HepG2 (cell line): ENCODE measurements around the gene CALY. TPM values are rescaled to one million over a fixed set of nuclear protein-coding genes. Genes with fewer than 3 reads are reported as not detected.

Experiments used
- ATAC-seq: fragments of 200-7000 bp; cut with Tn5 transposase; 3 replicates; pipeline ENCODE4 v1.9.1; 2020; ENCODE audit warnings: mild to moderate bottlenecking, moderate library complexity
- BruUV-seq: library from RNA; stranded (reverse); fragments of 400-500 nt; replicated peaks from 2 replicates; lab custom pipeline; 2021; lab: Mats Ljungman, UMichigan
- CTCF ChIA-PET: fragments of 300-600 bp; formaldehyde crosslinking; extraction: SDS; loops from one replicate; lab custom pipeline; 2021; ENCODE audit warnings: low total read pairs, inconsistent platforms, low intra/inter-chr PET ratio; lab: Yijun Ruan, JAX
- POLR2A ChIA-PET: fragments of 350-600 bp; sonication (Branson Sonifier 250); formaldehyde crosslinking; loops from one replicate; lab custom pipeline; 2020; ENCODE audit warnings: antibody characterized with exemption, inconsistent platforms; lab: Yijun Ruan, JAX
- DNase-seq: peaks from one replicate; pipeline ENCODE4 v3.0.0-alpha.2; 2015; ENCODE audit warnings: low spot score
- FAIRE-seq: peaks from 3 replicates; lab custom pipeline; 2011; peaks lifted over from hg19 to GRCh38; lab: Jason Lieb, UNC
- H2AFZ ChIP-seq: one replicate; pipeline ENCODE4 v1.6.1; 2011; ENCODE audit warnings: low read length, inconsistent platforms
- H3K27ac ChIP-seq: fragments of 300-600 bp; 3 replicates; pipeline ENCODE4 v1.8.0; 2011; ENCODE audit warnings: mixed run types, mild to moderate bottlenecking, mixed read lengths, low read length, inconsistent platforms; ENCODE audit not compliant: insufficient read depth; ENCODE audit errors: extremely low read length
- H3K27me3 ChIP-seq, 2 experiments: fragments of 200-600 bp in 1 of 2; 2 replicates in 1 of 2; 3 replicates in 1 of 2; pipeline versions ENCODE4 v1.6.0 to v1.8.0; 2011; ENCODE audit warnings: low read length in 2 of 2, mild to moderate bottlenecking in 2 of 2, moderate library complexity in 2 of 2, inconsistent platforms in 1 of 2; ENCODE audit not compliant: insufficient read depth in 2 of 2, control insufficient read depth in 1 of 2
- H3K36me3 ChIP-seq, 2 experiments: fragments of 200-600 bp in 1 of 2; replicated peaks in 1 of 2; 2 replicates in 1 of 2; 3 replicates in 1 of 2; pipeline versions ENCODE4 v1.5.1 to v1.8.0; 2011; ENCODE audit warnings: low read length in 2 of 2, inconsistent platforms in 1 of 2; ENCODE audit not compliant: insufficient read depth in 2 of 2, control insufficient read depth in 1 of 2
- H3K4me1 ChIP-seq: 2 replicates; pipeline ENCODE4 v1.5.1; 2012; ENCODE audit warnings: low read length, inconsistent platforms; ENCODE audit not compliant: insufficient read depth
- H3K4me2 ChIP-seq: 2 replicates; pipeline ENCODE4 v1.6.0; 2011; ENCODE audit warnings: low read depth, low read length, inconsistent platforms
- H3K4me3 ChIP-seq, 3 experiments: fragments of 200-600 bp in 1 of 3; sonication (generic), shearing (Covaris generic) in 1 of 3; replicated peaks in 1 of 3; 2 replicates each; pipeline ENCODE4 v1.5.1; 2011 to 2016; ENCODE audit warnings: low read length in 3 of 3, inconsistent platforms in 2 of 3, low read depth in 2 of 3, mild to moderate bottlenecking in 2 of 3, control low read depth in 1 of 3, mixed read lengths in 1 of 3; ENCODE audit not compliant: insufficient read depth in 1 of 3
- H3K79me2 ChIP-seq: one replicate; pipeline ENCODE4 v1.6.1; 2011; ENCODE audit warnings: low read length, inconsistent platforms; ENCODE audit not compliant: insufficient read depth
- H3K9ac ChIP-seq: 2 replicates; pipeline ENCODE4 v1.6.0; 2011; ENCODE audit warnings: mild to moderate bottlenecking, low read depth, low read length, inconsistent platforms; ENCODE audit not compliant: insufficient read depth
- H3K9me3 ChIP-seq: 2 replicates; pipeline ENCODE4 v1.5.1; 2012; ENCODE audit warnings: mild to moderate bottlenecking, low read length
- H4K20me1 ChIP-seq: 2 replicates; pipeline ENCODE4 v1.6.0; 2011; ENCODE audit warnings: inconsistent platforms, mild to moderate bottlenecking, low read length, moderate library complexity; ENCODE audit not compliant: insufficient read depth
- CHD4 ChIP-seq: fragments of 200-600 bp; sonication (generic); IDR thresholded peaks from 2 replicates; pipeline ENCODE4 v1.7.0; 2017; ENCODE audit warnings: mild to moderate bottlenecking, low read length, borderline replicate concordance
- FOSL2 ChIP-seq: sonication (generic); formaldehyde crosslinking; IDR thresholded peaks from 2 replicates; pipeline ENCODE4 v1.4.0; 2020; ENCODE audit warnings: missing genetic modification reagents
- KAT8 ChIP-seq: IDR thresholded peaks from 2 replicates; pipeline ENCODE4 v1.6.1; 2016; ENCODE audit warnings: missing genetic modification reagents, missing compliant biosample characterization
- LCORL ChIP-seq, 2 experiments: fragments of 450-650 bp in 1 of 2; sonication (generic) in 1 of 2; formaldehyde crosslinking in 1 of 2; IDR thresholded peaks; 2 replicates each; pipeline versions ENCODE4 v1.5.0 to v1.6.1; 2017 to 2020; ENCODE audit warnings: antibody characterized with exemption in 1 of 2, missing genetic modification reagents in 1 of 2
- TMF1 ChIP-seq: sonication (generic); formaldehyde crosslinking; IDR thresholded peaks from 2 replicates; pipeline ENCODE4 v1.8.1; 2022; ENCODE audit warnings: low read depth, missing genetic modification reagents
- ZFP62 ChIP-seq: sonication (generic); formaldehyde crosslinking; IDR thresholded peaks from 2 replicates; pipeline ENCODE4 v1.4.0; 2020; ENCODE audit warnings: missing genetic modification reagents
- ZNF234 ChIP-seq: sonication (generic); formaldehyde crosslinking; conservative IDR thresholded peaks from 2 replicates; pipeline ENCODE4 v1.5.1; 2020; ENCODE audit warnings: mild to moderate bottlenecking, missing genetic modification reagents
- ZNF331 ChIP-seq: sonication (generic); formaldehyde crosslinking; IDR thresholded peaks from 2 replicates; pipeline ENCODE4 v1.4.0; 2020; ENCODE audit warnings: missing genetic modification reagents
- ZZZ3 ChIP-seq: sonication (generic); formaldehyde crosslinking; IDR thresholded peaks from 2 replicates; pipeline ENCODE4 v1.4.0; 2020; ENCODE audit warnings: missing genetic modification reagents, mild to moderate bottlenecking, borderline replicate concordance
- WGBS: methylation state at CpG from one replicate; pipeline ENCODE4 v1.1.6; 2017; ENCODE audit warnings: low lambda C conversion rate; 5-methylcytosine and 5-hydroxymethylcytosine counted together
- in situ Hi-C: cut with HindIII; loops from 2 replicates; pipeline ENCODE4 v1.10.0; 2017; ENCODE audit warnings: low pct_unique_long_range_greater_than_20kb; ENCODE audit not compliant: extremely low pct_ligation_motif_present
- intact Hi-C: fragments of 100-400 bp; cut with micrococcal nuclease; formaldehyde crosslinking; loops from one replicate; pipeline ENCODE4 v1.10.0; 2022; ENCODE audit not compliant: unreplicated experiment
- polyA plus RNA-seq, 8 experiments: library from polyadenylated mRNA; depleted of rRNA in 3 of 8; stranded (reverse) in 7 of 8; unstranded in 1 of 8; fragments of >200 nt; fragmentation: Illumina TruSeq in 4 of 8; extraction: Trizol in 4 of 8; gene quantifications; 2 replicates each; pipeline versions ENCODE4 v1.2.1 to v1.2.3, GENCODE V29; 2011 to 2016; ENCODE audit warnings: low read depth in 4 of 8, missing spikeins in 1 of 8, mixed read lengths in 1 of 8; ENCODE audit not compliant: insufficient read depth in 1 of 8
- total RNA-seq, 5 experiments: library from RNA; depleted of rRNA; stranded (reverse); fragments of >200 nt; fragmentation: Illumina TruSeq; extraction: Trizol; gene quantifications; 2 replicates each; pipeline ENCODE4 v1.2.3, GENCODE V29; 2016; ENCODE audit warnings: low read depth in 1 of 5
- TF ChIP-seq, protein P1 (sequence below): sonication (generic); formaldehyde crosslinking; IDR thresholded peaks from 2 replicates; pipeline ENCODE4 v1.4.0; 2020; ENCODE audit warnings: mild to moderate bottlenecking, missing genetic modification reagents, borderline replicate concordance
- TF ChIP-seq, protein P2 (sequence below): sonication (generic); formaldehyde crosslinking; IDR thresholded peaks from 2 replicates; pipeline ENCODE4 v1.4.0; 2020; ENCODE audit warnings: mild to moderate bottlenecking, missing genetic modification reagents, borderline replicate concordance
- TF ChIP-seq, protein P3 (sequence below): sonication (generic); formaldehyde crosslinking; IDR thresholded peaks from 2 replicates; pipeline ENCODE4 v1.4.0; 2020; ENCODE audit warnings: mild to moderate bottlenecking, missing genetic modification reagents

Gene CALY
- total and polyA plus RNA-seq, 2 of the 13 experiments (the other 11 are each of a cell fraction or from before 2014, with no cell fraction given), result 0.08 TPM; not detected in 1

DNA sequence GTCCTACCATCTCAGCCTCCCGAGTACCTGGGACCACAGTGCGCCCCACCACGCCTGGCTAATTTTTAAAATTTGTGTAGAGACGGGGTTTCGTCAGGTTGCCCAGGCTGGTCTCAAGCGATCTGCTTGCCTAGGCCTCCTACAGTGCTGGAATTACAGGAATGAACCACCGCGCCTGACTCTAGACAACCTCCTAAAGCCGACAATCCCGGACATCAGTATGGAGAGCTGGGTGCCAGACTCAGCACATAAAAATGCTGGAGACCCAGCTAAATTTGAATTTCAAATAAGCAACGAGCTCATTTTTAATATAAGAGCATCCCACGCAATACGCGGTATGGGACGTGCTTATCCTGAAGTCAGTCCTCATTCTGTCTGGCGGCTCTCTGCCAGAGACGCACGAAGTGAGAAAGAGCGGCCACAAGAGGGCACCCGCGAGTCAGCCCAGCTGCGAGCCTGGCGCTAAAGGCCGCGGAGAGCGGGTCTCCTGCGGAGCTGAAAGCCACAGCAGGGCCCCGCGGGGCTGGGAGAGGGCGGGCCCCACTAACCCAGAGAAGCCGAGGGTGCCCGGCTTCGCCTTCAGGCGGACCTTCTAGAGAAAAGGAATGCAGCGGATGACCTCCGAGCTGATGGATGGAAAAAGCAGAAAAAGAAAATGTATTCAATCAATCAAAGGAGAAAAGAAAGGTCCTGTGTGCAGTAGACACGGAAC, 7.0 kb downstream of the CALY start (continued):
- TF ChIP-seq ZZZ3 (CRISPR knock-in tag), result no peak
- TF ChIP-seq ZNF234 (CRISPR knock-in tag), result no peak
- 0 out of 2 replicates have a peak, but pooled peaks have one; percentile 30 for TF ChIP-seq FOSL2 (CRISPR knock-in tag)

DNA sequence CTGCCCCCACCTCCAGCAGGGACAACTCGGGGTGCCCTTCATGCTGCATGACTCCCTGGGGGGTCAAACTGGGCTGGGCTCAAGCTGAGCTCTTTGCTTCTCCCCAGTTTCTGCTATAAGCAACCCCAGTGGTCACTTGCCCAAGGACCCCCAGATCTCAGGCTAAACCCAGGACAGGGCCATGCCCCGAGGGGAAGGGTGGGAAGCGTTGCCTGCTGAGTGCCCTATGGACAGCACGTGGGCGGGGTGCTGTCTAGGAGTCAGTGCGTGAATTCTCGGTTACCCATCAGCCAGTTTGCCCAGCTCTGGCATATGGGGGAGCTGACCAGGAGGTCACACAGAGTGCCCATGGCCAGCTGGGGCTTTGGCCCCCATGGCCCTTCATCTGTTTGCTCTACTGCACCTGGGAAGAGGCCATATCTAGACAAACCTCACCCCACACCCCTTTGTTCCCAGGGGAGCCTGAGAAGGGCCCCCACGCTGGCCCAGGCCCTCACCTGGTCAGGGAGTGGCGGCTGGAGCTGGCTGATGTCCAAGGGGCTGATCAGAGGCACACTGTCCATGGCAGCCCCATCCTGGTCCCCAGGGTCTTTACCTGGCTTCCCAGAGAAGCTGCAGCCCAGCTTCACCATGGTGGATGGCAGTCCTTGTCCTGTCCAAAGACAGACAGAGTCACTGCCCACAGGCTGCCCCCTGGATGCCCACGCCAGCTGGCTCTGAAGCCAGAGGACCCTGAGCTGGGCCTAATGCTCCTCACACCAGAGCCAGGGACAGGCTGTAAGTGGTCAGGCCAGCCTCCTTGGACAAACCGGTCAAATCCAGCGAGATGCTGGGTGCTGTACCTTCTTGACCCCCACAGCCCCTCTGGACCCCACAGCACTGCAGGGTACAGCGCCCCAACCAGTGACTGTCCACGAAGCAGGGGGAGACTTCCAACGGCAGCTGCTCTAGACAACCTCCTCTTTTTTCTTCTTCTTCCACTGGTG, 8.0 kb downstream of the CALY start:
- Histone ChIP-seq H3K27me3 (peaks cover 7 to 70% of the 10 kb centered on the region in 2 experiments), H3K36me3 (no peaks in the 10 kb centered on the region), H3K9me3 (no peaks in the 10 kb centered on the region), H3K4me2 (no peak overlapping the region), H3K79me2 (no peaks in the 10 kb centered on the region), H3K27ac (no peak overlapping the region), H3K4me3 (no peak overlapping the region; a peak in 1 of 6 replicates), H3K4me1 (peaks cover 29% of the 10 kb centered on the region), H4K20me1 (no peaks in the 10 kb centered on the region), H2AFZ (no peak overlapping the region), H3K9ac (no peak overlapping the region)
- POLR2A ChIA-PET, result interaction anchor here (1.8 to 4.5 kb wide), 4 partner anchors 19 to 50 kb away, joined by 7 to 31 read pairs (median 10); partner anchors contain the start of genes FUOM, PAOX and PRAP1
- ATAC-seq (no peak), FAIRE-seq (no peak), DNase-seq (no peak)
- CTCF ChIA-PET, result interaction anchor here (0.6 to 0.8 kb wide), 2 partner anchors 10 to 15 kb away, joined by 3 read pairs; no protein-coding TSS in a partner anchor
- in situ Hi-C loops, result no loop called here
- WGBS, result 38% methylated on average over 8 of the region's 15 CpGs
- intact Hi-C loops, result loop anchor here (1.0 to 10.0 kb wide), 3 partner anchors 21 to 66 kb away; partner anchors contain the start of genes ECHS1, MTG1 and PAOX
- BruUV-seq, result no TSS peak
- TF ChIP-seq LCORL (IDR thresholded peaks at IDR 0.05) (no peak), LCORL (CRISPR knock-in tag; IDR thresholded peaks at IDR 0.05) (no peak), KAT8 (no peak), ZNF331 (CRISPR knock-in tag) (no peak), CHD4 (no peak), TMF1 (CRISPR knock-in tag) (no peak), ZFP62 (CRISPR knock-in tag) (no peak)
- TF ChIP-seq, protein P1, sequence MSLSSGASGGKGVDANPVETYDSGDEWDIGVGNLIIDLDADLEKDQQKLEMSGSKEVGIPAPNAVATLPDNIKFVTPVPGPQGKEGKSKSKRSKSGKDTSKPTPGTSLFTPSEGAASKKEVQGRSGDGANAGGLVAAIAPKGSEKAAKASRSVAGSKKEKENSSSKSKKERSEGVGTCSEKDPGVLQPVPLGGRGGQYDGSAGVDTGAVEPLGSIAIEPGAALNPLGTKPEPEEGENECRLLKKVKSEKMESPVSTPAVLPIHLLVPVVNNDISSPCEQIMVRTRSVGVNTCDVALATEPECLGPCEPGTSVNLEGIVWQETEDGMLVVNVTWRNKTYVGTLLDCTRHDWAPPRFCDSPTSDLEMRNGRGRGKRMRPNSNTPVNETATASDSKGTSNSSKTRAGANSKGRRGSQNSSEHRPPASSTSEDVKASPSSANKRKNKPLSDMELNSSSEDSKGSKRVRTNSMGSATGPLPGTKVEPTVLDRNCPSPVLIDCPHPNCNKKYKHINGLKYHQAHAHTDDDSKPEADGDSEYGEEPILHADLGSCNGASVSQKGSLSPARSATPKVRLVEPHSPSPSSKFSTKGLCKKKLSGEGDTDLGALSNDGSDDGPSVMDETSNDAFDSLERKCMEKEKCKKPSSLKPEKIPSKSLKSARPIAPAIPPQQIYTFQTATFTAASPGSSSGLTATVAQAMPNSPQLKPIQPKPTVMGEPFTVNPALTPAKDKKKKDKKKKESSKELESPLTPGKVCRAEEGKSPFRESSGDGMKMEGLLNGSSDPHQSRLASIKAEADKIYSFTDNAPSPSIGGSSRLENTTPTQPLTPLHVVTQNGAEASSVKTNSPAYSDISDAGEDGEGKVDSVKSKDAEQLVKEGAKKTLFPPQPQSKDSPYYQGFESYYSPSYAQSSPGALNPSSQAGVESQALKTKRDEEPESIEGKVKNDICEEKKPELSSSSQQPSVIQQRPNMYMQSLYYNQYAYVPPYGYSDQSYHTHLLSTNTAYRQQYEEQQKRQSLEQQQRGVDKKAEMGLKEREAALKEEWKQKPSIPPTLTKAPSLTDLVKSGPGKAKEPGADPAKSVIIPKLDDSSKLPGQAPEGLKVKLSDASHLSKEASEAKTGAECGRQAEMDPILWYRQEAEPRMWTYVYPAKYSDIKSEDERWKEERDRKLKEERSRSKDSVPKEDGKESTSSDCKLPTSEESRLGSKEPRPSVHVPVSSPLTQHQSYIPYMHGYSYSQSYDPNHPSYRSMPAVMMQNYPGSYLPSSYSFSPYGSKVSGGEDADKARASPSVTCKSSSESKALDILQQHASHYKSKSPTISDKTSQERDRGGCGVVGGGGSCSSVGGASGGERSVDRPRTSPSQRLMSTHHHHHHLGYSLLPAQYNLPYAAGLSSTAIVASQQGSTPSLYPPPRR (CRISPR knock-in tag), result no peak
- TF ChIP-seq, protein P2, sequence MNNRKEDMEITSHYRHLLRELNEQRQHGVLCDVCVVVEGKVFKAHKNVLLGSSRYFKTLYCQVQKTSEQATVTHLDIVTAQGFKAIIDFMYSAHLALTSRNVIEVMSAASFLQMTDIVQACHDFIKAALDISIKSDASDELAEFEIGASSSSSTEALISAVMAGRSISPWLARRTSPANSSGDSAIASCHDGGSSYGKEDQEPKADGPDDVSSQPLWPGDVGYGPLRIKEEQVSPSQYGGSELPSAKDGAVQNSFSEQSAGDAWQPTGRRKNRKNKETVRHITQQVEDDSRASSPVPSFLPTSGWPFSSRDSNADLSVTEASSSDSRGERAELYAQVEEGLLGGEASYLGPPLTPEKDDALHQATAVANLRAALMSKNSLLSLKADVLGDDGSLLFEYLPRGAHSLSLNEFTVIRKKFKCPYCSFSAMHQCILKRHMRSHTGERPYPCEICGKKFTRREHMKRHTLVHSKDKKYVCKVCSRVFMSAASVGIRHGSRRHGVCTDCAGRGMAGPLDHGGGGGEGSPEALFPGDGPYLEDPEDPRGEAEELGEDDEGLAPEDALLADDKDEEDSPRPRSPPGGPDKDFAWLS, result no peak
- TF ChIP-seq, protein P3, sequence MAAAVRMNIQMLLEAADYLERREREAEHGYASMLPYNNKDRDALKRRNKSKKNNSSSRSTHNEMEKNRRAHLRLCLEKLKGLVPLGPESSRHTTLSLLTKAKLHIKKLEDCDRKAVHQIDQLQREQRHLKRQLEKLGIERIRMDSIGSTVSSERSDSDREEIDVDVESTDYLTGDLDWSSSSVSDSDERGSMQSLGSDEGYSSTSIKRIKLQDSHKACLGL, result no peak
